Stimulated activated CD8-positive, alpha-beta memory T cell treated with anti-CD3 and anti-CD28 coated beads, Interleukin-12 subunit alpha, Interleukin-12 subunit beta, amount 100 ng/mL, for 24 hours (primary cell): ENCODE data around the gene ZNG1F.
"Not testable (repeated sequence)": the region's sequence is repeated elsewhere in the genome, so short reads cannot be mapped to it uniquely, and the experiment has no call there.

Source experiments
- DNase-seq: peaks from one replicate; pipeline ENCODE4 v3.0.0-alpha.2; 2020; ENCODE audit errors: extremely low read depth

ZNG1F gene

GRCh38 chr9:41189217-41189616 is at the start of gene ZNG1F:
ZNG1F (minus strand) TSS chr9:41189317; CDS start chr9:41189258, 59 bp downstream.
- DNase-seq, result not testable (repeated sequence)

DNA sequence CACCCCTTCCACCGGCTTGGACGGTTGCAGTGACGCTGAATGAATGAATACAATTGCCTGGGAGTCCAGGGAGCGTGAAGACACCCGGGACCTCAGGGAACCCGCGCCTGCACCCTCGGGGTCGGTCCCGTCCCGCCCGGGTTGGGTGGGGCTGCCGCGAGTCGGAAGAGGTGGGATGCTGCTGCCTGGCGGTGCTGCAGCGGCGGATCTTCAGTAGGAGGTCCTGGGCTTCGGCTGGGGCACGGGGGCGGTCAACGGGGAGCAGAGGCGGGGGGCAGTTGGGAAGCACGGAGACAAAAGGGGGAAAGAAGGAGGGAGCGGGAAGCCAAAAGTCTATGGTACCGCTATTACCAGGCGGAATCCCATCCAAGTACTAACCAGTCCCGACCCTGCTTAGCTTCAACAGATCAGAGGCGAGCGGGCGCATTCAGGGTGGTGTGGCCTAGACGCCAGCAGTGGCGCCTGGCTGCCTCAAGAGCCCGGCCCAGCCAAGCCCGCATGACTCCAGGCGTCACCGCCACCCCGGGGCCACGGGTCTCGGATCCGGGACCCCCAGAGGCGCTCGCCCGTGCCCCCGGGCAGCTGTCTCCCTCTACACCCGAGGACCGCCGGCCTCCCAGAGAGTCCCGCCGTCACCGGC is 48.1 kb upstream of the ZNG1F start:
- not testable (repeated sequence) for DNase-seq

- DNase-seq, result not testable (repeated sequence)
These were observed 47.5 kb upstream of the ZNG1F start for GRCh38 chr9:41236486-41237109.

GRCh38 chr9:41234811-41235805 is 46.0 kb upstream of the ZNG1F start:
- DNase-seq, result not testable (repeated sequence)

DNA sequence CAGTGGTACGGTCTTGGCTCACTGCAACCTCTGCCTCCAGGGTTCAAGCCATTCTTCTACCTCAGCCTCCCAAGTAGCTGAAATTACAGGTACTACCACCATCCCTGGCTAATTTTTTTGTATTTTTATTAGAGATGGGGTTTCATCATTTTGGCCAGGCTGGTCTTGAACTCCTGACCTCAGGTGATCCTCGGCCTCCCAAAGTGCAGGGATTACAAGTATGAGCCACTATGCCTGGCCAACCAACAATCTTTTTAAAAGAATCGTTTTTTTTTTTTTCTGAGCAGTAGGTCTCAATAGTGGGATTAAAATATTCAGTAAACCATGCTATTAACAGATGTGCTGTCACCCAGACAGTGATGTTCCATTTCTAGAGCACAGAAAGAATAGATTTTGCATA is 45.1 kb upstream of the ZNG1F start:
- DNase-seq, result not testable (repeated sequence)

GRCh38 chr9:41232326-41232725 is 43.2 kb upstream of the ZNG1F start:
- not testable (repeated sequence) for DNase-seq

GRCh38 chr9:41230418-41230817 is 41.3 kb upstream of the ZNG1F start:
- not testable (repeated sequence) for DNase-seq

GRCh38 chr9:41229408-41230401 is 40.6 kb upstream of the ZNG1F start:
- no peak for DNase-seq

DNA sequence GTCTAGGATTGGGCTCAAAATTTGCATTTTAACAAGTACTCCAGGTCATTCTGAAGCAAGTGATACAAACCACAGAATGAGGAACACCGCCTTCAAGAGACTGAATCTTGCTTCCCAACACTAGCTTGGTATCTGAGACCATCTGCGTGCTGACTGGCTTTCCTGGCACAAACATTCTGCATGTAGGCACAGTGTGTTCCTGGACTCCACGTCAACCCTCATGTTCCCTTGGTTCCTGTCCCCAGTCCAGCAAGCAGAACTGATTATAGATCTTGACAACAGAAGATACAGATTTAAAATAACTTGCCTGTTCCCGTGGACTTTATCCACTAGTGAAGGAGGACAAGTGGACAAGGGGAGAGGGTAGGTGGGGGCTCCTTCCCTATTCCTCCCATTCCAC is 30.7 kb upstream of the ZNG1F start:
- not testable (repeated sequence) for DNase-seq

- not testable (repeated sequence) for DNase-seq
These were observed 678 bp downstream of the ZNG1F start for GRCh38 chr9:41188439-41188838.

DNA sequence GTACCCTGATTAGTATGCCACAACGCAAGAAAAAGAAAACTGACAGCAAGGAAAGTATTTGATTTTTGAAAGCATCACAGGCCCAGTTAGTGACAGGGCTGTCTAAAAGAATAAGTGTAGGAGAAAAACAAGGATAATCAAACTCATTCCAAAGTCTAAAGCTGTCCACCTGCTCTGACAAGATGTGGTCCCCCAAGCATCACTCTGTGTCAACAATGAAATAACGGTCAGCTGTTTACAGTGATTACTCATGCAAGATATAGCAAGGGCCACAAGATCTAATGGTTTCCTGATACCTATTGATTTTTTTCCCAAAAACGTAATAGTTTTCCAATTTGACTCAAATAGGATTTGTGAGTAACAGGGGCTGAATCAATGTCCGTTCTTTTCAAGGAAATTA is 14.1 kb downstream of the ZNG1F start:
- not testable (repeated sequence) for DNase-seq

DNA sequence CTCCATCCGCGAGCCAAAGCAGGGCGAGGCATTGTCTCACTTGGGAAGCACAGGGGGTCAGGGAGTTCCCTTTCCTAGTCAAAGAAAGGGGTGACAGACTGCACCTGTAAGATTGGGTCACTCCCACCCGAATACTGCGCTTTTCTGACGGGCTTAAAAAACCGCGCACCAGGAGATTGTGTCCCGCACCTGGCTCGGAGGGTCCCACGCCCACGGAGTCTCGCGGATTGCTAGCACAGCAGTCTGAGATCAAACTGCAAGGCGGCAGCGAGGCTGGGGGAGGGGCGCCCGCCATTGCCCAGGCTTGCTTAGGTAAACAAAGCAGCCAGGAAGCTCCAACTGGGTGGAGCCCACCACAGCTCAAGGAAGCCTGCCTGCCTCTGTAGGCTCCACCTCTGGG is 39.0 kb downstream of the ZNG1F start:
- not testable (repeated sequence) for DNase-seq

DNA sequence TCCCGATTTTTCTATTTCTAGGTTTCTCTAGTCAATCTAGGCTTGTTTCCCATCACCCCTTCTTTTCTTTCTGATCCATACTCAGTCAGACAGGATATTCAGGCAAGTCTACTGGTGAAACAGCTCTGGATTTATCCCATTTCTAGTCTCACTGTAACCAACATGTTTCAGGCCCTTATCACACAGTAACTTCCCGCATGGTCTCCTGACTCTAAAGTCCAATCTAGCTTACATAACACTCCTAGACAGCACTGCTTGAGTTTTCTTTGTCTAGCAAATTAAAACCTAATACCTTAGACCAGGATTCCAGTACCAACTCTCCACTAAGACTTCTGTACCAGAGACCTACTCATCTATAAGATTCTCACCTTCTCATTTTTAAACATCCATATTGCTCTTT is 47.2 kb downstream of the ZNG1F start:
- DNase-seq, result not testable (repeated sequence)

DNA sequence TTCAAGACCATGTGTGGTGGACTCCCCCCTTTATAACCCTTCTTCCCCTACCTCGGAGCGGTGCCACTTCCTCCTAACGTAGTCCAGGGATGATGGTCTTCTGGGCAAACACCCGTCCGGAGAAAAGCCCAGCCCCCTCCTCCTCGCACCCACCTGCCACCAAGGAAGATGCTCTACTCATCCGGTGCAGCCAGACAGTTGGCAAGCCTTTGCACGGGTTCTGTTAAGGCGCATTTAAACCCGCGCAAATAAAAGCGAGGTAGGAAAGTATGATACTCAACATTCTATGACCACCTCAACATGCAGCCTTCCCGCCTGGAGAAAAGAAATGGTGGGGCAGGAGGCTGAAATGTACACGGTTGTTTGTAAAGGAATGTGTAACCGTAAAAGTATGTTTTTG is 60.5 kb downstream of the ZNG1F start, which contains the start of gene FOXD4L6:
Gene FOXD4L6 (minus strand): TSS at position 101 of the 400 bp plus-strand sequence. CDS start 298 bp downstream, outside the sequence.
- DNase-seq, result not testable (repeated sequence)

DNA sequence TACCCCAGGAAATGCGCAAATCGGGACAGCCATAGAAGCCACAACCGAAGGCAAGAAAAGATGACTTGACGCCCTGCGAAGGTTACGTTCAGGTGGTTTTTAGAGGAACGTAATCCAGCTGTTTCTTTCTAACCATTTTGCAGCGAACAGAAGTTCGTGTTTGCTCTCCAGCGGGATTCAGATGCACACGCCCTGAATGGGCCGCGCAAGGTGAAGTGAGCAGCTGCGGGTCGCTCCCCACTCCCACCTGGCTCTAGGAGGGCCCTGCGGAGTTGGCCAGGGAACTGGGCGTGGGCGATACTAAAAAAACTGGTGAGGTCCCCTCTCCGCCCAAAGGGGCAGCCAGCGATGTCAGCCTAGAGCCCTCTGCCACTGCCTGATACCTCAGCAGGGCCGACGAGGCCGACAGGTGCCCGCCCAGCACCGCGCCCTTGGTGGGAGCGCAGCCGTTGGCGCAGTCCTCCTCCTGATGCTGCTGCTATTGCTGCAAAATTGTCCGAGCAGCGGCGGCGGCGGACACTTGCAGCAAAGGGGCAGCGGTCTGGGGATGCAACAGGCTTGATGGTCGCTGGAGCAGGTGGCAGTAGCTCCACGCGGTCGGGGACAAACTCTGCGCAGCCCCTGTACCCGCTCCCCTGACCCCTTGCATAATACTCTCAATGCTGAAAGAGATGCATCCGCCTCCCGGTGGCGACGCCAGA is 62.2 kb downstream of the ZNG1F start:
- DNase-seq, result not testable (repeated sequence)

GRCh38 chr9:41125936-41126335 is 63.2 kb downstream of the ZNG1F start:
- not testable (repeated sequence) for DNase-seq

- not testable (repeated sequence) for DNase-seq
These were observed 63.9 kb downstream of the ZNG1F start for GRCh38 chr9:41125109-41125658.

GRCh38 chr9:41124250-41125108 is 64.6 kb downstream of the ZNG1F start:
- not testable (repeated sequence) for DNase-seq

DNA sequence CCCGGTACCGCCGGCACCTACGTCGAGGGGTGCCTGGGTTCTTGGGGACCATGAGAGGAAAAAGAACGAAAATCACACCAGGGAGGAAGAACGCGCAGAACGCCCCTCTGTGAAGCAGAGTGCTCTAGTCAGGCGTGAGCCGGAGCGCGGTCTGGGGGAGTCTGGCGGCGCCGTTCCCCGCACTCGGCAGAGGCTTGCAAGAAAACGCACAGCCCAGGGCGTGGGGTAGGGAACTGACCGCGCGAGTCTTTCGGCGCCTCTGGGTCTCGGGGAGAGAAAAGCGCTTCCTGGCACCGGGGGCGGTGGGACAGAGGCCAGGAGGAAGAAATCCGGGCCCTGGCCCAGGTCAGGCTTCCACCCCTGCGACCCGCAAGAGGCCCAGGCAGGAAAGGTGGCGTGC is 65.3 kb downstream of the ZNG1F start:
- DNase-seq, result not testable (repeated sequence)
